ENCODE data around the gene CACNA2D3.

Gene CACNA2D3

DNA sequence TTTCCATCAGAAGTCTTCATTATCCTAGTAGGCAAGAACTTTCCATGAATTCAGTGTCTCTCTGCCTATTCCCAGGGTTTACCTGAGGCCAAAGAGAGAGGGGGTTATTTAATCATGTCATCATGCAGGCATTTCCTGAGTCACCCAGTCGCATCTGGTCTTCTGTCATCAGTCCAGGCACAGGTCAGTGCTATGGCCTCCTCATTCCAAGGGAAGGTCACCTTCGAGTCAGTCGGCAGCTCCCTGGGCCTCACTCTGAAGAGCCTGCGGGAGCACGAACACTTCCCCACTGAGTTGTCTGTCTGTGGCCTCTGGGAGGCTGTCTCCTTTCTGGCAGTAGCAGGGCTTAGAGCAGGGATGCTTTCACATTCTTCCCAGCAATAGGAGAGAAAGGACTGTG, 831.7 kb downstream of the CACNA2D3 start:
- Histone ChIP-seq H3K9ac (ENCODE audit: low read depth, low read length) (no peak overlapping the region), H3K36me3 (ENCODE audit: control insufficient read depth, insufficient read depth, low read length) (no peaks in the 10 kb centered on the region), H3K4me1 (ENCODE audit: control insufficient read depth, insufficient read depth, low read length) (peaks cover 16% of the 10 kb centered on the region), H3K4me3 (ENCODE audit: low read depth, low read length) (no peak overlapping the region), H3K27me3 (ENCODE audit: control insufficient read depth, insufficient read depth, low read length) (no peaks in the 10 kb centered on the region), H3K9me3 (ENCODE audit: control insufficient read depth, insufficient read depth, low read length) (no peaks in the 10 kb centered on the region)

GRCh38 chr3:54954521-54954920, 832.2 kb downstream of the CACNA2D3 start:
- Histone ChIP-seq H3K4me1 (ENCODE audit: control insufficient read depth, insufficient read depth, low read length) (peaks cover 16% of the 10 kb centered on the region), H3K9ac (ENCODE audit: low read depth, low read length) (no peak overlapping the region), H3K27me3 (ENCODE audit: control insufficient read depth, insufficient read depth, low read length) (no peaks in the 10 kb centered on the region), H3K4me3 (ENCODE audit: low read depth, low read length) (no peak overlapping the region), H3K9me3 (ENCODE audit: control insufficient read depth, insufficient read depth, low read length) (no peaks in the 10 kb centered on the region), H3K36me3 (ENCODE audit: control insufficient read depth, insufficient read depth, low read length) (no peaks in the 10 kb centered on the region)

DNA sequence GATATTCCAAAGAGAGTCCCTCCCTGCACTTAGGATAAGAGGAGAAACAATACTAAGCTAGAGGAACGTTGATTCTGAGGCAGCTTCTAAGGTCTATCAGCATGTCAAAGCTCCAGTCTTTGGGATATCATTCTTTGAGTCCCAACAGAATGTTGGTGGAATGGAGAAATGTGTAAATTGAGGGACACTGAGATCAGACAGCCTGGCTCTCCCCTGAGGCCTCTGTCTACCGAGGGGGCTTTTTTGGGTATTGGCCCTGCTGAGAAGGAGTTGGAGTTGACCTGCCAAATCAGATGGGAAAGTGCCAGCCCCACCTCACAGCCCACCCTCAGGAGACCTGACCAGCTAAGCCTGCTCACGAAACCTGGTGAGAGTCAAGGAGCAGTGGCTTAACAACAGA, 833.1 kb downstream of the CACNA2D3 start:
- Histone ChIP-seq H3K4me1 (ENCODE audit: control insufficient read depth, insufficient read depth, low read length) (peaks cover 20% of the 10 kb centered on the region), H3K4me3 (ENCODE audit: low read depth, low read length) (no peak overlapping the region), H3K36me3 (ENCODE audit: control insufficient read depth, insufficient read depth, low read length) (no peaks in the 10 kb centered on the region), H3K9ac (ENCODE audit: low read depth, low read length) (no peak overlapping the region), H3K27me3 (ENCODE audit: control insufficient read depth, insufficient read depth, low read length) (no peaks in the 10 kb centered on the region), H3K9me3 (ENCODE audit: control insufficient read depth, insufficient read depth, low read length) (no peaks in the 10 kb centered on the region)

- Histone ChIP-seq H3K36me3 (ENCODE audit: control insufficient read depth, insufficient read depth, low read length) (no peaks in the 10 kb centered on the region), H3K27me3 (ENCODE audit: control insufficient read depth, insufficient read depth, low read length) (no peaks in the 10 kb centered on the region), H3K4me3 (ENCODE audit: low read depth, low read length) (no peak overlapping the region), H3K4me1 (ENCODE audit: control insufficient read depth, insufficient read depth, low read length) (peaks cover 20% of the 10 kb centered on the region), H3K9ac (ENCODE audit: low read depth, low read length) (no peak overlapping the region), H3K9me3 (ENCODE audit: control insufficient read depth, insufficient read depth, low read length) (no peaks in the 10 kb centered on the region)
Measured at GRCh38 chr3:54955941-54956340, 833.6 kb downstream of the CACNA2D3 start.

DNA sequence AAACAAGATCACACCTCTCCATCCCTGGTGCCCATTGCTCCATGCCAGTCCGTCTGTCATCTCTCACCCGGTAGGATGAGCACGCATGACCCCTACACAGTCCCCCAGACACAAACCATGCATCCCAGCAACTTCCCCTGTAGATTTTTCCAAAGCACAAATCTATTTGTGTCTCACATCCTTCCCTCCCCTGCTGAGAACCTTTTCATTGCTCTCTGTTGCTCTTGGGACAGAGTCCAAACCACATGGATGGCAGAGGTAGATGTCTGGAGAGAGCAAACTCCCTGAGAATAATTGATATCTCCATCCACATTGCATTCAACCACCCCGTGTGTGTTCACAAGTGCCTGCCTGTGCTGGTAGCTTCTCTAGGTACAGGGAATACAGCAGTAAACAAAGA, 835.4 kb downstream of the CACNA2D3 start:
- no peaks in the 10 kb centered on the region for H3K36me3 ChIP-seq (ENCODE audit: control insufficient read depth, insufficient read depth, low read length)
- H3K9me3 ChIP-seq (ENCODE audit: control insufficient read depth, insufficient read depth, low read length), result no peaks in the 10 kb centered on the region
- H3K27me3 ChIP-seq (ENCODE audit: control insufficient read depth, insufficient read depth, low read length), result no peaks in the 10 kb centered on the region
- peaks cover 20% of the 10 kb centered on the region for H3K4me1 ChIP-seq (ENCODE audit: control insufficient read depth, insufficient read depth, low read length)
- no peak overlapping the region for H3K4me3 ChIP-seq (ENCODE audit: low read depth, low read length)
- no peak overlapping the region for H3K9ac ChIP-seq (ENCODE audit: low read depth, low read length)

GRCh38 chr3:54960082-54960481, 837.7 kb downstream of the CACNA2D3 start:
- H3K4me1 ChIP-seq (ENCODE audit: control insufficient read depth, insufficient read depth, low read length), result peaks cover 7% of the 10 kb centered on the region
- no peaks in the 10 kb centered on the region for H3K36me3 ChIP-seq (ENCODE audit: control insufficient read depth, insufficient read depth, low read length)
- H3K27me3 ChIP-seq (ENCODE audit: control insufficient read depth, insufficient read depth, low read length), result no peaks in the 10 kb centered on the region
- no peak overlapping the region for H3K9ac ChIP-seq (ENCODE audit: low read depth, low read length)
- no peaks in the 10 kb centered on the region for H3K9me3 ChIP-seq (ENCODE audit: control insufficient read depth, insufficient read depth, low read length)
- H3K4me3 ChIP-seq (ENCODE audit: low read depth, low read length), result no peak overlapping the region

DNA sequence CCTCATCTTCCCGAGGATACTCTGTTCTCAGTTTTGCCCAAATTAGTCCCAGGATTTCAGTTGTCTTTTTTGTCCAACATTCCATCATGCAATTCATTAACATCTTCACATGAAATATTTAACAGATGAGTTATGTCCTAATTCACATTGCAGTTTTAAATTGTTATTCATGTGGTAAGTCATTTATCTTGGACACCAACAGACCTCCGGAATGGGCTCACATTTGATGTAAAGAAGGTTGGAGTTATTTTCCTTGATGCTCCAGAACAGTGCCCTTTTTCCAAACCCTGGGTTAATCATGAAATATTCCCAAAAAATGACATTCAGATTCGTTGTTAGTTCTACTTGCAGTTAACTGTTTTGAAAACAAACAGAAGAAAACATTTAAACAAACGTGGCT, 838.3 kb downstream of the CACNA2D3 start:
- H3K9me3 ChIP-seq (ENCODE audit: control insufficient read depth, insufficient read depth, low read length), result no peaks in the 10 kb centered on the region
- no peaks in the 10 kb centered on the region for H3K27me3 ChIP-seq (ENCODE audit: control insufficient read depth, insufficient read depth, low read length)
- H3K4me3 ChIP-seq (ENCODE audit: low read depth, low read length), result no peak overlapping the region
- H3K36me3 ChIP-seq (ENCODE audit: control insufficient read depth, insufficient read depth, low read length), result no peaks in the 10 kb centered on the region
- peaks cover 4% of the 10 kb centered on the region for H3K4me1 ChIP-seq (ENCODE audit: control insufficient read depth, insufficient read depth, low read length)
- H3K9ac ChIP-seq (ENCODE audit: low read depth, low read length), result no peak overlapping the region

- Histone ChIP-seq H3K36me3 (ENCODE audit: control insufficient read depth, insufficient read depth, low read length) (no peaks in the 10 kb centered on the region), H3K4me3 (ENCODE audit: low read depth, low read length) (no peak overlapping the region), H3K9me3 (ENCODE audit: control insufficient read depth, insufficient read depth, low read length) (no peaks in the 10 kb centered on the region), H3K4me1 (ENCODE audit: control insufficient read depth, insufficient read depth, low read length) (peaks cover 4% of the 10 kb centered on the region), H3K27me3 (ENCODE audit: control insufficient read depth, insufficient read depth, low read length) (no peaks in the 10 kb centered on the region), H3K9ac (ENCODE audit: low read depth, low read length) (no peak overlapping the region)
Measured at GRCh38 chr3:54962200-54962599, 839.8 kb downstream of the CACNA2D3 start.

- no peak overlapping the region for H3K4me3 ChIP-seq (ENCODE audit: low read depth, low read length)
- no peaks in the 10 kb centered on the region for H3K36me3 ChIP-seq (ENCODE audit: control insufficient read depth, insufficient read depth, low read length)
- no peaks in the 10 kb centered on the region for H3K9me3 ChIP-seq (ENCODE audit: control insufficient read depth, insufficient read depth, low read length)
- H3K9ac ChIP-seq (ENCODE audit: low read depth, low read length), result no peak overlapping the region
- peaks cover 6% of the 10 kb centered on the region for H3K4me1 ChIP-seq (ENCODE audit: control insufficient read depth, insufficient read depth, low read length)
- H3K27me3 ChIP-seq (ENCODE audit: control insufficient read depth, insufficient read depth, low read length), result no peaks in the 10 kb centered on the region
Measured at GRCh38 chr3:54963641-54964040, 841.3 kb downstream of the CACNA2D3 start.

DNA sequence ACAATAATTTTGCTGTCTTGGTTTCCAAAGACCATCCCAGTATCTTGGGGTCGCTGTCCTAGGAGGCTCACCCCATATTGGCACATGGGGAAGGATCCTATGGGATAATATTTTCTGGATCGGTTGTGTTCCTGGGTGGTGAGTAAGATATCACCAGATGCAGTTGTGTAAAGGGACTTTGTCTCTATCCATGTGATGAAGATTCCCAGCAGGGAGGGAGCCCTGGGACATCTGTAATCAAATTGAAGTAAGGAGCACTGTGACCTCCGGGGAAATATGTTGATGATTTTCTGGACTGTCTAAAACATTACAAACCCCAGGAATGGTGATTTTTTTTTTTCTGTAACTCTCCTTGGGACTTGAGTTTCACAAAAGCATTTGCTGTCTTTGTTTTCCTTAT, 841.7 kb downstream of the CACNA2D3 start:
- Histone ChIP-seq H3K27me3 (ENCODE audit: control insufficient read depth, insufficient read depth, low read length) (no peaks in the 10 kb centered on the region), H3K4me1 (ENCODE audit: control insufficient read depth, insufficient read depth, low read length) (peaks cover 9% of the 10 kb centered on the region), H3K4me3 (ENCODE audit: low read depth, low read length) (no peak overlapping the region), H3K36me3 (ENCODE audit: control insufficient read depth, insufficient read depth, low read length) (no peaks in the 10 kb centered on the region), H3K9me3 (ENCODE audit: control insufficient read depth, insufficient read depth, low read length) (no peaks in the 10 kb centered on the region), H3K9ac (ENCODE audit: low read depth, low read length) (no peak overlapping the region)

DNA sequence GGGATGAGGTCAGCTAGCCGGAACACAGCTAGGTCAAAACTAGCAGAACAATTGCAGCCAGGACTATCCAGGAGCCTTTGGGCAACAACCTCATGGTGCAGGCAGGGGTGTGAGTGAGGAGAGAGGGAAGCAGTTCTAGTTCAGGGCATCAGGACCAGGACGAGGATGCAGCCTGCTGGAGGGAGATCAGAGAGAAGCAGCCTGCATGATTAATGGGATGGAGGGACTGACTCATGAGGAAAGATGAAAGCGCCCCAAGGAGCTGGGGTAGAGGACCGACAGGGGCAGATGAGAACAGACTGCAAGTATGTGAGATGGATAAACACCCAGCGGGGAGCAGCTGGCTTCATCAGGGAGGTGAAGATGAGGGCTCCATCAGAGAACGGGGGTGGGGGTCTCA, 843.4 kb downstream of the CACNA2D3 start:
- no peak overlapping the region for H3K4me3 ChIP-seq (ENCODE audit: low read depth, low read length)
- no peaks in the 10 kb centered on the region for H3K36me3 ChIP-seq (ENCODE audit: control insufficient read depth, insufficient read depth, low read length)
- peaks cover 5% of the 10 kb centered on the region for H3K4me1 ChIP-seq (ENCODE audit: control insufficient read depth, insufficient read depth, low read length)
- H3K9me3 ChIP-seq (ENCODE audit: control insufficient read depth, insufficient read depth, low read length), result no peaks in the 10 kb centered on the region
- no peak overlapping the region for H3K9ac ChIP-seq (ENCODE audit: low read depth, low read length)
- no peaks in the 10 kb centered on the region for H3K27me3 ChIP-seq (ENCODE audit: control insufficient read depth, insufficient read depth, low read length)

DNA sequence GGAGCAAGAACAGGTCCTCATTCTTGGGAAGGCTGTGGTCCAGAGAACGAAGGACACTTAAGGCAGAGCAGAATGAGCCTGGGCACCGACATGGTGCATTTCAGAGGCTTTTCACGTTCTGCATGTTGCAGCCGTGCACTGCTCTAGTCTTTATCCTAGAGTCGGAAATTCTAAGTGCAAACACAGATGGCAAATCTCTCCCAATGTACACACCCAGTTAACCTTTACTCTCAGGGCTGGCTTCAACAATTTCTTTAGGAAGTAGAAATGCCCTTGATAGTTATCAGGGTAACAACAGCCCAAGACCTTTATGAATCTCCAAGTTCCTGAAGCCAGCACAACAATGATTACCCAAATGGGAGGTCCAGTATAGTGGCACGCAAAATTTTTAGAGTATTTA, 844.6 kb downstream of the CACNA2D3 start:
- Histone ChIP-seq H3K9ac (ENCODE audit: low read depth, low read length) (no peak overlapping the region), H3K36me3 (ENCODE audit: control insufficient read depth, insufficient read depth, low read length) (no peaks in the 10 kb centered on the region), H3K4me1 (ENCODE audit: control insufficient read depth, insufficient read depth, low read length) (peaks cover 5% of the 10 kb centered on the region), H3K9me3 (ENCODE audit: control insufficient read depth, insufficient read depth, low read length) (no peaks in the 10 kb centered on the region), H3K4me3 (ENCODE audit: low read depth, low read length) (no peak overlapping the region), H3K27me3 (ENCODE audit: control insufficient read depth, insufficient read depth, low read length) (no peaks in the 10 kb centered on the region)

DNA sequence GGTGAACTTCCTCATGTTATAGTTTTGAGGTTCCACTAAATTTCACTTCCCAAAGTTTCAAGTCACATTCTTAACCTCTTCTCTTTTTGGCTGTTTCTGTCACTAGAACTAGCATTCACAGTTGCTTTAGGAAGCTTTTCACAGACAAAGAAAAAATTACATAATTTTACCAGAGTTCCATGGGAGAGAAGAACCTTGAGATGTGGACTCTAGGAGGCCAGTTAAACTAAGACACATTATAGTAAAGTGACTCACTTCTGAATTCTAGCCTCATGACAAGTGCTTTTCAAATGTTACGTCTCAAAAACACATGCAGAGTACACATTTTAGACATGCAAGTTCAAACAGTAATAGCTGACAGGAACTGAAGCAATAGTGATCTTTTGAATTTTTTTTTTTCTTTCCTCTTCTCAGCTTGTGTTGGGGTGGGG, 845.4 kb downstream of the CACNA2D3 start:
- no peaks in the 10 kb centered on the region for H3K9me3 ChIP-seq (ENCODE audit: control insufficient read depth, insufficient read depth, low read length)
- H3K36me3 ChIP-seq (ENCODE audit: control insufficient read depth, insufficient read depth, low read length), result no peaks in the 10 kb centered on the region
- peaks cover 5% of the 10 kb centered on the region for H3K4me1 ChIP-seq (ENCODE audit: control insufficient read depth, insufficient read depth, low read length)
- no peak overlapping the region for H3K9ac ChIP-seq (ENCODE audit: low read depth, low read length)
- no peaks in the 10 kb centered on the region for H3K27me3 ChIP-seq (ENCODE audit: control insufficient read depth, insufficient read depth, low read length)
- no peak overlapping the region for H3K4me3 ChIP-seq (ENCODE audit: low read depth, low read length)

Data from iPS-15b (cell line).